WERI-Rb-1 (cell line): ENCODE measurements around the gene SRSF4.

Experiments
- DNase-seq: peaks from one replicate; pipeline ENCODE4 v3.0.0-alpha.2; 2020
- H3K27ac ChIP-seq: fragments of 250-450 bp; sonication (Bioruptor Pico); 2 replicates; pipeline ENCODE4 v1.5.1; 2020; ENCODE audit warnings: mild to moderate bottlenecking, moderate library complexity
- H3K27me3 ChIP-seq: fragments of 250-450 bp; sonication (Bioruptor Pico); 2 replicates; pipeline ENCODE4 v1.5.1; 2021; ENCODE audit warnings: mild to moderate bottlenecking, low read depth, moderate library complexity; ENCODE audit not compliant: insufficient read depth, severe bottlenecking
- H3K36me3 ChIP-seq: fragments of 250-450 bp; sonication (Bioruptor Pico); 2 replicates; pipeline ENCODE4 v1.5.1; 2020; ENCODE audit warnings: mild to moderate bottlenecking, moderate library complexity
- H3K4me3 ChIP-seq: 2 replicates; pipeline ENCODE4 v1.5.1; 2011; ENCODE audit warnings: low read depth, mild to moderate bottlenecking, control low read depth, low read length
- H3K9me3 ChIP-seq: fragments of 250-450 bp; sonication (Bioruptor Pico); 2 replicates; pipeline ENCODE4 v1.5.1; 2021; ENCODE audit warnings: mild to moderate bottlenecking, moderate library complexity; ENCODE audit not compliant: severe bottlenecking
- CTCF ChIP-seq: IDR thresholded peaks from 2 replicates; pipeline ENCODE4 v1.5.1; 2011; ENCODE audit warnings: low read depth, mild to moderate bottlenecking, control low read depth, inconsistent platforms, low read length

Gene SRSF4

GRCh38 chr1:29197993-29198392, 16.3 kb upstream of the SRSF4 start:
- Histone ChIP-seq H3K27me3 (no peaks in the 10 kb centered on the region), H3K36me3 (peaks cover 55% of the 10 kb centered on the region), H3K4me3 (no peak overlapping the region), H3K27ac (no peak overlapping the region), H3K9me3 (no peaks in the 10 kb centered on the region)
- DNase-seq, result no peak
- TF ChIP-seq CTCF, result no peak

GRCh38 chr1:29197590-29197924, 15.9 kb upstream of the SRSF4 start:
- TF ChIP-seq CTCF, result peak; percentile 76
- H3K4me3 ChIP-seq, result no peak overlapping the region
- no peaks in the 10 kb centered on the region for H3K9me3 ChIP-seq
- H3K27ac ChIP-seq, result no peak overlapping the region
- no peaks in the 10 kb centered on the region for H3K27me3 ChIP-seq
- DNase-seq, result peak; percentile 51
- H3K36me3 ChIP-seq, result peaks cover 54% of the 10 kb centered on the region

- H3K36me3 ChIP-seq, result peaks cover 48% of the 10 kb centered on the region
- no peak for TF ChIP-seq CTCF
- no peak for DNase-seq
These were observed 15.3 kb upstream of the SRSF4 start for GRCh38 chr1:29196863-29197589.

GRCh38 chr1:29195881-29196291, 14.2 kb upstream of the SRSF4 start:
- Histone ChIP-seq H3K36me3 (peaks cover 39% of the 10 kb centered on the region), H3K9me3 (no peaks in the 10 kb centered on the region), H3K27me3 (no peaks in the 10 kb centered on the region), H3K27ac (no peak overlapping the region), H3K4me3 (no peak overlapping the region)
- TF ChIP-seq CTCF, result no peak
- no peak for DNase-seq

More at GRCh38 chr1:29196863-29197589, 15.3 kb upstream of the SRSF4 start:
- H3K9me3 ChIP-seq, result no peaks in the 10 kb centered on the region
- H3K27ac ChIP-seq, result no peak overlapping the region
- no peaks in the 10 kb centered on the region for H3K27me3 ChIP-seq
- H3K4me3 ChIP-seq, result no peak overlapping the region

GRCh38 chr1:29193879-29194455, 12.3 kb upstream of the SRSF4 start:
- no peaks in the 10 kb centered on the region for H3K27me3 ChIP-seq
- peaks cover 22% of the 10 kb centered on the region for H3K36me3 ChIP-seq
- H3K27ac ChIP-seq, result no peak overlapping the region

More at GRCh38 chr1:29193879-29194455, 12.3 kb upstream of the SRSF4 start:
- no peak for DNase-seq
- no peak for TF ChIP-seq CTCF
- Histone ChIP-seq H3K9me3 (no peaks in the 10 kb centered on the region), H3K4me3 (no peak overlapping the region)
